Activated T-helper 1 cell treated with Interleukin-2 at 50 U/mL for 16 hours (primary cell): ENCODE data around the gene EFCAB6.

Experiments used
- DNase-seq: peaks from one replicate; pipeline ENCODE4 v3.0.0-alpha.2; 2020; ENCODE audit warnings: low read depth

EFCAB6 gene, protein sequence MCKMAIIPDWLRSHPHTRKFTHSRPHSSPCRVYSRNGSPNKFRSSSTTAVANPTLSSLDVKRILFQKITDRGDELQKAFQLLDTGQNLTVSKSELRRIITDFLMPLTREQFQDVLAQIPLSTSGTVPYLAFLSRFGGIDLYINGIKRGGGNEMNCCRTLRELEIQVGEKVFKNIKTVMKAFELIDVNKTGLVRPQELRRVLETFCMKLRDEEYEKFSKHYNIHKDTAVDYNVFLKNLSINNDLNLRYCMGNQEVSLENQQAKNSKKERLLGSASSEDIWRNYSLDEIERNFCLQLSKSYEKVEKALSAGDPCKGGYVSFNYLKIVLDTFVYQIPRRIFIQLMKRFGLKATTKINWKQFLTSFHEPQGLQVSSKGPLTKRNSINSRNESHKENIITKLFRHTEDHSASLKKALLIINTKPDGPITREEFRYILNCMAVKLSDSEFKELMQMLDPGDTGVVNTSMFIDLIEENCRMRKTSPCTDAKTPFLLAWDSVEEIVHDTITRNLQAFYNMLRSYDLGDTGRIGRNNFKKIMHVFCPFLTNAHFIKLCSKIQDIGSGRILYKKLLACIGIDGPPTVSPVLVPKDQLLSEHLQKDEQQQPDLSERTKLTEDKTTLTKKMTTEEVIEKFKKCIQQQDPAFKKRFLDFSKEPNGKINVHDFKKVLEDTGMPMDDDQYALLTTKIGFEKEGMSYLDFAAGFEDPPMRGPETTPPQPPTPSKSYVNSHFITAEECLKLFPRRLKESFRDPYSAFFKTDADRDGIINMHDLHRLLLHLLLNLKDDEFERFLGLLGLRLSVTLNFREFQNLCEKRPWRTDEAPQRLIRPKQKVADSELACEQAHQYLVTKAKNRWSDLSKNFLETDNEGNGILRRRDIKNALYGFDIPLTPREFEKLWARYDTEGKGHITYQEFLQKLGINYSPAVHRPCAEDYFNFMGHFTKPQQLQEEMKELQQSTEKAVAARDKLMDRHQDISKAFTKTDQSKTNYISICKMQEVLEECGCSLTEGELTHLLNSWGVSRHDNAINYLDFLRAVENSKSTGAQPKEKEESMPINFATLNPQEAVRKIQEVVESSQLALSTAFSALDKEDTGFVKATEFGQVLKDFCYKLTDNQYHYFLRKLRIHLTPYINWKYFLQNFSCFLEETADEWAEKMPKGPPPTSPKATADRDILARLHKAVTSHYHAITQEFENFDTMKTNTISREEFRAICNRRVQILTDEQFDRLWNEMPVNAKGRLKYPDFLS (N-terminal part only)

DNA sequence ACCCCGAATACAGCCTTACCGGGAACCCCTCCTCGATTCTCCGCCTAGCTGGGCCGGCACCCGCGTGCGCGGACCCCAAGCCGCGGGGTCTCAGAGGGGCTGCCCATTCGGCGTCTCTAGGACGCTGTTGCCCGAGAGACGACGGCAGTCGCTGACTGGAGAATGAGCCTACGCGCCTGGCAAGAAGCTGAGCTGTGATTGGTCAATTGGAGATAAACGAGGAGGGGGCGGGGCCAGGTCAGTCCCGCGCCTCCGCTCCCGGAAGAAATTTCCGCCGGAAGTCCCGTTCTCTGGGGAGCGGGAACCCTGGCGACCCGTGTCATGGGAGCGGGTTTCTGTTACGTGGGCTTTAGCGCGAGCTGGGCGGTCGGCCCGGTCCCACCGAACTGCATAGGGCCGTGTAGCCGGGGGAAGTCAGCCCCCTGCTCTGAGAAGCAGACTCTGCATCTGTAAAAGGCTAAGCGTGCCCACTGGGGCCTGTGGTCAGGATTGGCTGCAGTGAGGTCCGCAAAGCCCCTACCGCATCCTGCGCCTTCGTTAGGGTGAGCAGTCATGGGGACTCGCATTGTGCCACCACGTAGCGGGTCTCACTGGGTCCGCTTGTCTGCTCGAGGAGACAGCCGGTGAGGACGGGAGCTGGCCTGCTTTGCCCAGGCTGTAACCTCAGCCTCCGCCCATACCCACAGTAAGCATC lies at the start of gene EFCAB6:
EFCAB6 (minus strand) TSS at position 157 of the 694 bp plus-strand sequence. CDS start 29,987 bp downstream, outside the sequence.
- DNase-seq: peak; percentile 77

DNA sequence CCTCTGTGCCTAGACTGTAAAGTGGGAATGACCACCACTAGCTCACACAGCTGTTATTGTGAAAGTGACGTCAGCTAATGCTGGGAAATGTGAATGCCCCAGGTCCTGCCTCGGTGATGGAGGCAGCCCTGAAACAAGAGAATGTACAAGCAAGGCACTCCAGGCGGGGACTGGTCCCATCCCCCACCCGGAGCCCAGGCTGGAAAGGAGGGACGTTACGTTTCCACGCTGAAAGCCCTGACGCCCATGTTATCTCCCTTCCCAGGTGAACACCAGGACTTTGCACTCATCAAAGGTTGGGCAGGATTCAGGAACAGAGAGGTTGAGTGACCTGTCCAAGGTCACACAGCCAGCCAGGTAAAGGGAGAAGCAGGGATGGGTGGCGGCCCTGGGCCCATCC lies 49.4 kb upstream of the EFCAB6 start:
- no peak for DNase-seq

DNA sequence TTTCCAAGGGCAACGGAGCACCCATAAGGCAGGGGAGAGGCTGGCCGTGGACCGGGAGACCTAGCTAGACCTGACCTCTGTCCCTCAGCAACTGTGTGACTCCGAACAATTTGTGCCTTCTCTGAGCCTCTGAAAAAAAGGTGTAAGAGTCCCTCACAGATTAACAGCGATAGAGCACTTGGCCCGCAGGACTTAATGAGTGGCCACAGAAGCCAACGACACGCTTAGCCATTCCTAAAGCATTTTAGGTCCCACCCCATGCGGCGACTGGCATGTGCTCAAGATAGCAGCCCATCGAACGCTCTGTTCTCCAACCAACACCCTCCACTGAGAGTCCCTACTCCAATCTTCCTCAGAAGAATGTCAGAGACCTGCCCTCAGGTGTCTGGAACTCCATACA lies 48.7 kb upstream of the EFCAB6 start:
- DNase-seq: no peak

DNA sequence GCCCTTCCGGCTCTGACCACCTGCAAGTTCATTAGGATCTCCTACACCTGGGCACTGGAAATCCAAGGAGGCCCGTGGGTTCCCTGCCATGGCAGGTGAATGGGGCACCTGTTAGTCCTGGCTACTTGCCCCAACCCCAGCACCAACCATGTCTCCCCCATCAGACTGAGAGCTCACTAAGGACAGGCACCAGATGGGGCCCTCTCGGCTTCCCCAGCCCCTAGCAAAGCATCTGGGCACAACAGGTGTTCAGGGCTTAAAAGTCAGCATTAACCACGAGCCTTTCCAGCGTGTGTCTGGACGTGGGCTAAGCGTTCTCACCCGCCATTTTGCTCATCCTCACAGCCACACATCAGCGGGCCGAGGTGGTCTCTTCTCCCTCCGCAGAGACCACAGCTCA lies 48.0 kb upstream of the EFCAB6 start:
- no peak for DNase-seq

DNA sequence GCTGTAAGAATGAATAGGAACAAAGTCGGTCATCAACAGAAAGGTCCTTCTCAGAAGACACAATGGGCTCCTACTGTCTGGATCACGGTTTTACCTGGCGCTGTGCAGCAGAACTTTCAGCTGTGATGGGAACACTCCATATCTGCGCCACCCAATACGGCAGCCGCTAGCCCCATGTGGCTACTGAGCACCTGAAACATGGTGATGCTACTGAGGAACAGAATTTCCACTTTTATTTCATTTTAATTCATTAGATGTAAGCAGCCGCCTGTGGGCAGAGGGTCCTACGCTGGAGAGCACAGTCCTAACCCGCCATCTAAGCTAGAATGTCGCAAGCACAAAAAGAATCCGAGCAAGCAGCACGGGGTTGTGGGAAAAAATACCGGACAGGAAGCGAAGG lies 47.5 kb upstream of the EFCAB6 start:
- no peak for DNase-seq

DNA sequence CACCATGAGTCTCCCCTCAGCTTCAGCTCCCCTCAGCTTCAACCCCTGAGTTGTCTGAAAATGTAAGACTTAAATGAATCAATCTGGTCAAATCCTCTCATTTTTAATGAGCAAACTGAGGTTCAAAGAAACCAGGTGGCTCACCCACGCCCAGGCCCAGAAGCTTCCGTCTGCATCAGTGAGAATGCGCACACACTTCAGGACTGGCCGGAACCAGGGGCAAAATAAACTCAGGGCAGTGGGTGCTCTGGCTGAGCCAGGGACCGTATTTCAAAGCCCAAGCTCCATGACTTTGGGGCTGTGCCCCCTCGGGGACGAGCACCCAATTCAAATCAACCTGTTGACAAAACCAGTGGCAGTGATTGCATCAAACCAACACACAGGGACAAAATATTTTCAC lies 47.1 kb upstream of the EFCAB6 start:
- no peak for DNase-seq

DNA sequence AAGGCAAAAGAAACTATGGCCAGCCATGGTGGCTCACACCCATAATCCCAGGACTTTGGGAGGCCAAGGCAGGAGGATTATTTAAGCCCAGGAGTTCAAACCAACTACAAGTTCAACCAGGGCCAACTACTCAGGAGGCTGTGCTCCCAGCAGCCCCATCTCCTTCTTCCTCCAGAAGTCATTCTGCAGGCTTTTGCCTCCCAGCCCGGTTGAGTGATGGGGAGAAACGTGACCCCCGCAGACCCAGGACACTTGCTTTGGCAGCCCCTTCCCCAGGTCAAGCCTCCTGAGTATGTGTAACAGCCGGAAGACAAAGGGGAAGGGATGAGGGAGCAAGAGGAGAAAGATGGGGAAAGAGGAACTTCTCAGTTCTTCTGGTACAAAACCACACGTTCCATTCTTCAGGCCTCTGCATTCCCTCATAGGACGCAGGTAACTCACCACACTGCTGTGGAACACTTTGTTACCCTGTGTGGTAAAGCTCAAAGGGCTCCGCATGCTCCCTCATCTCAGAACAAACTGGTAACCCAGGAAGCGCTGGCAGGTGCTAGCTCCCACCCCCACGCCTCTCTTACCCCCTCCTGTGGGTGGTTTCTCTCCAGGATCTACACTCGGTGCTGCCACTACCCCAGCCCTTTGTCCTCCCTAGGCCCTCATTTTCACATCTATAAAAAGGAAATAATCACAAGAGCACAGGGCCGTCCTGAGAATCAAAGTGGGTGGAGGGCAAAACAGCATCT lies 46.2 kb upstream of the EFCAB6 start:
- no peak for DNase-seq

DNA sequence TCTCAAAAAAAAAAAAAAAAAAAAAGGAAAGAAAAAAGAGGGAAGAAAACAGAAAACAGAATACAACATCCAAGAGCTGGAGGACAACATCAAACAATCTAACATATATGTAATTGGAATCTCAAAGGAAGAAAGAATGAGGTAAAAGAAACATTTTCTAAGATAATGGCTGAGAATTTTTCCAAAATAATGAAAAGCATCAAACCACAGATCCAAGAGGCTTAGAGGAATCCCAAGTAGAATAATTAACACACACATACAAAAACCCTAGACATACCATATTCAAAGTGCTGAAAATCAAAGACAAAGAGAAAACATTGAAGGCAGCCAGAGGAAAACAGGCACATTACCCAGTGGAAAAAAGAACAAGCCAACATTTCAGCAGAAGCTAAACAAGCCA lies 45.3 kb upstream of the EFCAB6 start:
- DNase-seq: no peak

DNA sequence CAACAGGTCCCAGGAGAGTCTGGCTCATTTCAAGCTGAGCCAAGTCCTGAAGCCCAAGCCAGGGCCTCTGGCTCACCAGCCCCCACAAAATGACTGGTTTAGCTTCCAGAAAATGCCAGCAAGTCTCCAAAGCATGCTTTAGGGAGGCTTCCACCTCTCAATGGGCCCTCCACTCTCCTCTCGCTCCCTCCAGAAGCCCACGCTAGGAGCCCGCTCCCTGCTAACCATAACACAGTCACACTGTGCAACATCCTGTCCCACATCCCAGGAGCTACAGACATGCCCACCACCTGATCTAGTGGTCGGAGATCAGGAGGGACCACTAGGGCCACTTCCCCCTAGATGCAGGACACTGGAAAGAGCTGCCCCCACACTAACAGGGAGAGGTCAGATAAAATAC lies 43.3 kb upstream of the EFCAB6 start:
- DNase-seq: no peak

DNA sequence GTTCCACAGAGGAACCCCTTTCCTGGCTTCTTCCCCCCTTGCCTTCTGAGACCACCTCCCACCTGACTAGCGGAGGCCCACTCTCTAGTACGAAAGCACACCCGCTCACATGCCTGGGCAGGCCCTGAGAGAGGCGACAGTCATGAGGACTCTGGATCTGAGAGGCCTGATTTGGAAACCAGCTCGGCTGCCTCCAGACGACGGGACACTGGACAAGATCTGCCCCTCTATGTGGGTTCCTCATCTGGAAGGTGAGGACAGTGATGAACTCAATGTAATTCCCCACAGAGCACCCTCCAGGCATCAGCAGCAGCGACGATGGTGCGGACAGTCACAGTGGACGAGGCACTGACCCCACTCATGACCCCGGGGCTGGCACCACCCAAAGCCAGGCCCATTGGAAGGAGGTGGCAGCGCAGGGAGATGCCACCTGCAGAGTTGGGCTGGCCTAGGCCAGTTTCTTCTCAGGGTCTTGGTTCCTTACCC lies 42.7 kb upstream of the EFCAB6 start:
- DNase-seq: no peak

DNA sequence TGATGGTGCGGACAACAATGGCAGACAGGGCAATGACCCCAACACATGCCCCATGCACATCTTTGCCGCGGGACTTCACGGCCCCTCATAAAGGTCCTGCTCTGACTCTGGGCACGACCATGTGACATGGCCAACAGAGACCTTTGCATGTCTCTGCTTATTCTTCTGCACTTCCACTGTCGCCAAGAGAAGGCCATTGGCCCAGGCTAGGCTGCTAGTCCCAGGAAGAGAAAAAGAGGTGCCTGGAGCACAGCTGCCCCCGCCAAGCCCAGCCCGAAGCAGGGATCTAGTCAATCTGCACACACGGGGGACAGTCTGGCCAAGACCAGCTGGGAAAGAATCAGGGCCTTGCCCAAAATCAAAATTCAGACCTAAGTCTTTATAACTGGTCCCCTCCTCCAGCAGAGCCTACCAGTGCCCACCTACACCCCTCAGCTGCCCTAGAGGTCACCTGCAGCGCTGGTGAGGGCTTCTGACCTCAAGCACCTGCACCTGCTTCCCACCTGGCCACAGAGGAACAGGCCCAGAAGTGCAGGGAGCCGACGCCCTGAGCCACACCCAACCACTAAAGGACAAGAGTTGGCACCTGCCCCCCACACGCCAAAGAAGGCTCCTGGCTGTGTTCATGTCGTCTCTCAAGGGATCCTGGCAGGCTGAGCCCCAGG lies 42.1 kb upstream of the EFCAB6 start:
- no peak for DNase-seq

DNA sequence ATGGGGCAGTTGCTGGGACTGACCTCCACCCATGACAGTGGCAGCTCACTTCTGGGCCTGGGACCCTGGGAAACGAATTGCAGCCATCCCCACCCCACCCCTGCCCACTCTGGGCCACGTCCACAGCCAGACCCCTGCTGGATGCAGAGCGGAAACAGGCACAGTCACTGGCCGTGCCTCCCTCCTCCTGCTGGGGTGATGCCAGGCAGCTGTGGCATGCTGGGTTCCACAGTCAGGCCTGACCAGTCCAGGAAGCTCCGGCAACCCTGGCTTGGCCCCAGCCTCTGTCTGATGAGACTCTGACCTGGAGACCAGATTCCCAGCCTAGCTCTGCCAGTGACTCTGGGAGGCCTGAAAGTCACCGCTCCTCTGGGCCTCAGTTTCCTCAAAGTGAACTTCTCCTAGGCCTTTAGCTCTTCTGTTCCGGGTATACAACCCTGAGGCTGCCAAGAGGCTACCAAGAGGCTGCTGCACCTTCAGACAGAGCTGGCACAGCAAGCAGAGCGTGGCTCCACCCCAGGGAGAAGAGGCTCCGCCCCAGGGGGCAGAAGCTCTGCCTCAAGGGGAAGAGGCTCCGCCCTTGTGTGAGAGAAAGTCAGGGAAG lies 41.3 kb upstream of the EFCAB6 start:
- DNase-seq: no peak

DNA sequence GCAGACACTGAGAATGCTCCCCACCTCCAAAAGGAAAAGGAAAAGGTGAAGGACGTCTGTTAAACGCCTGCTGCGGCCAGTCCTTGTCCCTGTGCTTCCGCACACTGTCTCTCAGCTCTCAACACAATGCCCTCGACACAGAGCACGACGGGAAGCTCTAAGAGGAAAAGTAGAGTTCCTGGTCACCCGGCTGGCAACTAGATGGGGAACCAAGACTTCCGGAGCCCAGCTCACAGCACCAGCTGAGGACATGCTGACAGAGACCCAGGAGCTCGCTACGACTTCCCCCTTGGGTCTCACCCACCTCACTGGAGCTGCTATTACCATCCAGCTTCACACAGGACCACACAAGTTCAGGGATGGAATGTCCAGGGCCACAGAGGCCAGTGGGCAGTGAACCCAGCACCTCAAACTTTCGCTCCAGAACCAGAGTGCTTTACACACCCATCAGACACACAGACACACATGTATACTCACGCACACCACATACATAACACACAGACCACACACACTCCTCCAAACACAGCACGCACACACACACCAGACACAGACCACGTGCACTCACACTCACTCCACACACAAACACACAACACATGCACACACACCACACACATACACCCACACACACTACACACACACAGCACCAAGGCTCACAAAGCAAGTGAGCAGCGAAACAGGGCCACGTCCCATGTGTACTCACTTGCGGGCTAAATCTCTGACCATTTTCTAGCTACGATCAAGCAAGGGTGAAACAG lies 40.6 kb upstream of the EFCAB6 start:
- no peak for DNase-seq

DNA sequence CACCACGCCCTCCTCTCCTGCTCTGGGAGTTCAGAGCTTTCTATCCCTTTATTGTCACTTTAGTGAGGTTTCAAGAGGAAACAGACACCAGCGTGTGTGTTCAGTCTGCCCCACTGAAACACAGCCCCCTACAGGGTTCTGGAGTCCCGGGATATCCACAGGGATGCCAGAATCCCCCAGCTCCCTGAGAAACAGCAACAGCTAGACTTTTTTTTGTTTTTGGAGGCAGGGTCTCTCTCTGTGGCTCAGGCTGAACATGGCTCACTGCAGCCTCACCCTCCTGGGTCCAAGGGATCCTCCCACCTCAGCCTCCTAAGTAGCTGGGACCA lies 39.8 kb upstream of the EFCAB6 start:
- no peak for DNase-seq

DNA sequence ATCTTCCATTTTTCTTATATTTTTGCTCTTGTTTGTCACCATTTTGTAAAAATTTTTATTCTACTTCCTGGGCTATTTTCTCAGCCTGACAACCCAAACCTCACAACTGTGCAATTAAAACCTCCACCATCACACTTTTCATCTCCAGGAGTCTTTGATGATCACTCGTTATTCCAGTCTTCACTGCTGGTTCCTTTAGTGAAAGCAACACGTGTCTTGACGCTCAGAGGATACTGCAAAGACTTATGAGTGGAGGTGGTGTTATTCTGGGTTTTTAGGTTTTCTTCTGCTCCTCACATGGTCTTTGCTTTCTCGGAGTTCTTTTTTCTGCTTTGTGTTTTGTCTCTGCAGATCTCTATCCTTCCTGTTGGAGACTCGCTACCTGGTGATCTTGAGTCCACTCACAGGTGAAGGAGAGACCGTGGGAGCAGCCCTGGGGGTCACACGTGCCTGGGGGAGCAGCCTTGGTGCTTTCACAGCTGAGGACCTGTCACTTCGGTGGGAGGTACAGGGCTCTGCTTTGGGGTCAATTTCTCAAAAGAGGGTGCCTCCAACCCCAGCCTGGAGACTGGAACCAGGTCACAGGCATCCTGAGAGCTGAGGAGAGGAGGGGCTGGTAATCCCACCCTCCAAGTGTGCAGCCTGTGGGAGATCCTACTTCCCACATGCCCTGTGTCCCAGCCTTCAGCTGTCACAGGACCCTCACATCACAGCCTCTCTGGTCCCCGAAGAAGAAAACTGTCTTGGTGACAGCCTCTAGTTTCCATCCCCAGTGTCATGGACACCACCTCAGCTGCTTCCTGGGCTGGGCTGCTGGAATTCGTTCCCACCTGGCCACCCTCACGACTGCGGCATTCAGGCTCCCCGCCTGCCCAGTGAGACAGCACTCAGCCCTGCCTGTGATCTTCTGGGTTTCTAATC lies 39.2 kb upstream of the EFCAB6 start:
- DNase-seq: no peak

DNA sequence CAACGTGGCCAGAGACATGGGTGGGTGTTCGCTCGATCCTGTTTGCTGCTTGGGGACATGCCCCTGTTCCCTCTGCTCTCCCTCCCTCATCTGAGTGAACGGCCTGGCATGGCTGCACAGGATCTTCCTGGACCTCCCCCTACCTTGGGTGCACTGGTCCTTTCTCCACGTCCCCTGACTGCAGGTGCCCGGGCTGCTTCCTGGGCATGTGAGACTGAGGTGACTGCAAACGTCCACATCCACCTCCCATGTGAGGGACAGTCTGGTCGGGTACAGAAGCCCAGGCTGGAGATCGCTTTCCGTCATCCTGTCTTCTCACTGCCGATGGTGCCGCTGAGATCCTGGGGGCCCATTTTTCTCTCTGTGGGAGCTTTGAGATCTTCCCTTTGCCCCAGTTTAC lies 38.4 kb upstream of the EFCAB6 start:
- no peak for DNase-seq

DNA sequence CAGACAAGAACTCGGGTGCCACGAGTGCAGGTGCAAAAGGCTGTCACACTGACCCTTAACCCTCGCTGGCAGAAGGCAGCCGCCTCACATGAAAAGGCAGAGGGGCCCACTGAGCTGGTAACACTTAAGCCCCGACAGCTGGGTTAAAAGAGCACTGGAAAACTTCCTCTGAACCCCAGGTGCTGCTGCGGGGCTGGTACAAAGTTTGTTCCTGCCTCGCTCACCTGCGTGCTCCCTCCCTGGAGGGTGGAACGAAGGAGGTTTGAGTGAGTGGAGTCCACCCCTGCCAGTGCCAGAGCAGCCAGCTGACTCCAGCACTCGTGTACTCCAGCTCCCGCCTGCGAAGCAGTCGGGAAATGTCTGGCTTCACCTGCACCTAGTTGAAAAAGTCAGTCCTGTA lies 37.6 kb upstream of the EFCAB6 start:
- no peak for DNase-seq
